HG03571 (cell line): Measurements from ENCODE around the gene SETD4.

Experiments
- ATAC-seq: cut with Tn5 transposase; IDR thresholded peaks from one replicate; pipeline ENCODE4 v1.9.1; 2021; ENCODE audit not compliant: unreplicated experiment

The SETD4 gene

GRCh38 chr21:36015045-36015444, 45.3 kb downstream of the SETD4 start:
- no peak for ATAC-seq

- ATAC-seq: no peak
Observed at GRCh38 chr21:36010801-36011200, 49.5 kb downstream of the SETD4 start.

- ATAC-seq: no peak
Observed at GRCh38 chr21:36008505-36008904, 51.8 kb downstream of the SETD4 start.

GRCh38 chr21:36005879-36006400, 54.4 kb downstream of the SETD4 start:
- no peak for ATAC-seq

- ATAC-seq: no peak
Observed at GRCh38 chr21:36005018-36005417, 55.3 kb downstream of the SETD4 start.

GRCh38 chr21:36004441-36004840, 55.9 kb downstream of the SETD4 start:
- ATAC-seq: no peak

DNA sequence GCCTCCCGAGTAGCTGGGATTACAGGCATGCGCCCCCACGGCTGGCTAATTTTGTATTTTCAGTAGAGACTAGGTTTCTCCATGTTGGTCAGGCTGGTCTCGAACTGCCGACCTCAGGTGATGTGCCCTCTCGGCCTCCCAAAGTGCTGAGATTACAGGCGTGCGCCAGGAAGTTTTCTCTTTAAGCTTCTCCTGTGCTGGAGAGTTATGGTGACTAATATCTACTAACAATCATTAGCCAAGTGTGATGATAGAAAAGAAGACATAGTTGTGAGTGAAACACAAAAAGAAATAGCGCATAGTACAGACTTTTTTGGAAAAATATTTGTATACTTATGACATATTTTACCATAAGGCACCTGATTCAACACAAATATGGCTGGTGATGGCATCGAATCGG, 56.5 kb downstream of the SETD4 start:
- no peak for ATAC-seq

- no peak for ATAC-seq
Observed at GRCh38 chr21:35996217-35996616, 64.1 kb downstream of the SETD4 start.

- ATAC-seq: no peak
Observed at GRCh38 chr21:35995522-35996088, 64.7 kb downstream of the SETD4 start.

GRCh38 chr21:35994613-35995012, 65.7 kb downstream of the SETD4 start:
- ATAC-seq: no peak

GRCh38 chr21:35993875-35994490, 66.3 kb downstream of the SETD4 start:
- no peak for ATAC-seq

GRCh38 chr21:35991131-35991530, 69.2 kb downstream of the SETD4 start:
- ATAC-seq: no peak

DNA sequence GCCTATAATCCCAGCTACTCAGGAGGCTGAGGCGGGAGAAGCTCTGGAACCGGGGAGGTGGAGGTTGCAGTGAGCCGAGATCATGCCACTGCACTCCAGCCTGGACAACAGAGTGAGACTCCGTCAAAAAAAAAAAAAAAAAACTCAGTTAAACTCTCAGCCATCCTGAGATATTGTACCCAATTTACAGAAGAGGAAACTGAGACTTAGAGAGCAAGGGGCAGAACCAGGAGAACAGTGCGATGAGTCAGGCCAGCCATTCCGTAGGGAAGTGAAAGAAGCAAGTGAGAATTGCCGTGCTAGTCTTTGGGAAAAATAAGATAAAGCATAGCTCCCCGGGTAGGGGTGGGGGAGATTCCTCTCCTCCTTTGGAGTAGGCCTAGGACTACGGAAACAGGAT, 69.7 kb downstream of the SETD4 start:
- ATAC-seq: no peak

DNA sequence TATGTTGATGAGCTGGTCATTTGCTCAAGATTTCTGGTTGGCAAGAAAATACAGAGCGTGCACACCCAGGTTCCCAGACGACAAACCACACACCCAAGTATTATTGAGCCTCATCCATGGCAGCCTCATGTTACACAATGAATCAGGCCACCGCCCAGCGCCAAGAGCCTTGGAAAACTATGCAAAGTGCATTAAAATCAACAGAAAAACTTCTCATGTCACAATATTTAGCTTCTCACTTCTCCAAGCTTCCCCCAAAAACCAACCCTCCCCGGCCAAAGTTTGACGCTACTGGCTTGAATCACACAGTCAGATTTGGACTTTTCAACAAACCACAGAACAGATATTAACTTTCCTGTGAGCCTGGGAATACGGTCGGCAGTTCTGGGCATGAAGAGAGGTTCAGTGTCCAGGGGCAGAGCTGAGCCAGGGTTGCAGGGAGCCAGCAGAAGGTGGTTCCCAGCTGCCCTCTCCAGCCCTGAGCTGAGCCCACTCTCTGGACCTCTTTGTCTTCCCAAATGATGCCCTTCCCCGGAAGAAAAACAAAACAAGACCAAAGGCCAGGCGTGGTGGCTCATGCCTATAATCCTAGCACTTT, 71.1 kb downstream of the SETD4 start:
- no peak for ATAC-seq

GRCh38 chr21:35988416-35989137, 71.7 kb downstream of the SETD4 start:
- ATAC-seq: no peak

DNA sequence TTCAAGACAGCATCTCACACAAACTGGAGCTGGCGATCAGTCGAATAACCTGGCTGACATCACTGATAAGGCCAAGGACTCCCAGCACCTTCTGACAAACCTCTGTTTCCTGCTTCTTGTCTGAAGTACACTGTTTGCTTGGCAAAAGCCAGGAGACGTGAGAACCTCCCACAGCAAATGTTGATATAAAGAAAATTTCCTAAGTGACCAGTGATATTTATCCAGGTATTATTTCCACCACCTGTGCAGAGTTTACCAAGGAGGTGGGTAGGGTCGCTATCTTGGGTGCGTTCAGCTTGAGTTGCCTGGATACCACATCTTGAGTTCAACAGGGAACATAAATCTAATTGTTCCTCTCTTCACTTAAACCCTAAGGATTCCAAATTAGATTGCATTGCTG, 72.9 kb downstream of the SETD4 start:
- no peak for ATAC-seq

- ATAC-seq: no peak
Observed at GRCh38 chr21:35984654-35985361, 75.5 kb downstream of the SETD4 start.
